Osteoblast (primary cell): Measurements from ENCODE around the gene DNAJC5. TPM values are rescaled to one million over a fixed set of nuclear protein-coding genes. Genes with fewer than 3 reads are reported as not detected.

Source experiments
- DNase-seq: peaks from one replicate; pipeline ENCODE4 v3.0.0; 2011; ENCODE audit warnings: low spot score, mixed read lengths; ENCODE audit not compliant: insufficient read length; ENCODE audit errors: missing footprints
- H2AFZ ChIP-seq: 2 replicates; pipeline ENCODE4 v1.6.0; 2011; ENCODE audit warnings: mild to moderate bottlenecking, low read length
- H3K27ac ChIP-seq: 2 replicates; pipeline ENCODE4 v1.5.1; 2011; ENCODE audit warnings: mild to moderate bottlenecking, low read depth, low read length, moderate library complexity
- H3K27me3 ChIP-seq: 2 replicates; pipeline ENCODE4 v1.6.0; 2012; ENCODE audit warnings: mild to moderate bottlenecking, control low read depth, inconsistent platforms, low read length, moderate library complexity; ENCODE audit not compliant: insufficient read depth
- H3K36me3 ChIP-seq: 2 replicates; pipeline ENCODE4 v1.5.1; 2011; ENCODE audit warnings: mild to moderate bottlenecking, low read length, control low read depth, moderate library complexity; ENCODE audit not compliant: insufficient read depth
- H3K4me1 ChIP-seq: 2 replicates; pipeline ENCODE4 v1.5.1; 2011; ENCODE audit warnings: mild to moderate bottlenecking, low read length, control low read depth, moderate library complexity; ENCODE audit not compliant: insufficient read depth
- H3K4me2 ChIP-seq: 2 replicates; pipeline ENCODE4 v1.6.0; 2011; ENCODE audit warnings: mild to moderate bottlenecking, low read length; ENCODE audit not compliant: insufficient read depth
- H3K4me3 ChIP-seq: fragments of 200-600 bp; sonication (generic); 3 replicates; pipeline ENCODE4 v1.5.1; 2012; ENCODE audit warnings: mild to moderate bottlenecking, low read length, inconsistent platforms; ENCODE audit not compliant: insufficient read depth
- H3K79me2 ChIP-seq: 2 replicates; pipeline ENCODE4 v1.6.0; 2012; ENCODE audit warnings: mild to moderate bottlenecking, low read length, control low read depth, inconsistent platforms; ENCODE audit not compliant: insufficient read depth
- H3K9me3 ChIP-seq: 2 replicates; pipeline ENCODE4 v1.5.1; 2011; ENCODE audit warnings: low read depth, low read length, control low read depth
- H4K20me1 ChIP-seq: 2 replicates; pipeline ENCODE4 v1.6.0; 2012; ENCODE audit warnings: mild to moderate bottlenecking, low read length, control low read depth; ENCODE audit not compliant: insufficient read depth
- total RNA-seq: library from RNA; depleted of rRNA; stranded (reverse); fragments of >200 nt; gene quantifications from 2 replicates; pipeline ENCODE4 v1.2.3, GENCODE V29; 2012
- TF ChIP-seq, protein P1 (sequence below): IDR thresholded peaks from 2 replicates; pipeline ENCODE4 v1.5.1; 2011; ENCODE audit warnings: mild to moderate bottlenecking, low read depth, low read length, moderate library complexity; ENCODE audit errors: extremely low read depth

DNAJC5 gene
- total RNA-seq, 1 donor = 53.9 TPM

- Histone ChIP-seq H3K9me3 (no peaks in the 10 kb centered on the region), H3K79me2 (peaks cover 52% of the 10 kb centered on the region), H4K20me1 (peaks cover 52% of the 10 kb centered on the region), H3K27ac (no peak overlapping the region), H3K4me1 (no peaks in the 10 kb centered on the region), H3K36me3 (peaks cover 39% of the 10 kb centered on the region), H3K4me2 (no peak overlapping the region), H3K4me3 (no peak overlapping the region), H3K27me3 (no peaks in the 10 kb centered on the region), H2AFZ (no peak overlapping the region)
- TF ChIP-seq, protein P1, sequence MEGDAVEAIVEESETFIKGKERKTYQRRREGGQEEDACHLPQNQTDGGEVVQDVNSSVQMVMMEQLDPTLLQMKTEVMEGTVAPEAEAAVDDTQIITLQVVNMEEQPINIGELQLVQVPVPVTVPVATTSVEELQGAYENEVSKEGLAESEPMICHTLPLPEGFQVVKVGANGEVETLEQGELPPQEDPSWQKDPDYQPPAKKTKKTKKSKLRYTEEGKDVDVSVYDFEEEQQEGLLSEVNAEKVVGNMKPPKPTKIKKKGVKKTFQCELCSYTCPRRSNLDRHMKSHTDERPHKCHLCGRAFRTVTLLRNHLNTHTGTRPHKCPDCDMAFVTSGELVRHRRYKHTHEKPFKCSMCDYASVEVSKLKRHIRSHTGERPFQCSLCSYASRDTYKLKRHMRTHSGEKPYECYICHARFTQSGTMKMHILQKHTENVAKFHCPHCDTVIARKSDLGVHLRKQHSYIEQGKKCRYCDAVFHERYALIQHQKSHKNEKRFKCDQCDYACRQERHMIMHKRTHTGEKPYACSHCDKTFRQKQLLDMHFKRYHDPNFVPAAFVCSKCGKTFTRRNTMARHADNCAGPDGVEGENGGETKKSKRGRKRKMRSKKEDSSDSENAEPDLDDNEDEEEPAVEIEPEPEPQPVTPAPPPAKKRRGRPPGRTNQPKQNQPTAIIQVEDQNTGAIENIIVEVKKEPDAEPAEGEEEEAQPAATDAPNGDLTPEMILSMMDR = no peak
- peak; percentile 80 for DNase-seq
These were observed 42.7 kb downstream of the DNAJC5 start for GRCh38 chr20:63937596-63937995.

DNA sequence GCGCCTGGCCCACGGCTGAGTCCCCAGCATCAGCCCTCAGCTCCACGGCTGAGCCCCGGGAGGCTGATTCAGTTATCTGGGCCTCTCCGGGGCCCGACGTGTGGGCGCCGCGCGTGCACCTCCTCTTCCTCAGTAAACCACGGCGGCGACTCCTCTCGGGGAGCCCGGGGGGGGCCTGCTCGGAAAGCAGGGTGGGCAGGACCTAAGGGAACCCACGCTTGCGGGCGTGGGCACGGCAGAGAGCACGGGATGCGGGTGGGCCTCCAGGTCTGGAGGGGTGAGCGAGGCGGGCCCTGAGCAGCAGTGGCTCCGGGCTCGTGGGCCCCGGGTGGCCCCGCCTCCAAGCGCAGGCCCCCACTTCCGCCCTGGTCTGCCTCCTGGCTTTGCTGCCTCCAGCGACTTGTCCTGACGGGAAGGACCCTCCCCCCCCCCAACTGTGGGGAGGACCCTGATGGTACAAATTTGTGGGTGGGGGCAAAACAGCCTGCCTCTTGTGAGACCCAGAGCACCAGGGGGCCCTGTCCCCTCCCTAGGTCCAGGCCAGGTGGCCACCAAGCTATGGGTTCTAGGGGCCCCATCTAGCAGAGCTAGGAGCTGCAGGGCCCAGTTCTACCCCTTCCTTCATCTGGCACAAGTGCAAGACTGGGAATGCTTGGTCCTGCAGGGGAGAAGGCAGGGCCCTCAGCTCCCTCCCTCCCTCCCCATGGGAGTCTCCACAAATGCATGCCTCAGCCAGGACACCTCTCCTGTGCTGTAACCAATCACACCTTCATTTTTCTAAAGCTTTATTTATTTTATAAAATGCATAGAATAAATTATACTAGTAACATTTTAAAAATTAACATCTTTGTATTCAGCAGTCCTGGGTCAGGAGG is 44.4 kb downstream of the DNAJC5 start:
- no peak overlapping the region for H3K4me3 ChIP-seq
- peaks cover 55% of the 10 kb centered on the region for H4K20me1 ChIP-seq
- TF ChIP-seq, protein P1 = no peak
- no peak overlapping the region for H3K27ac ChIP-seq
- no peaks in the 10 kb centered on the region for H3K27me3 ChIP-seq
- no peaks in the 10 kb centered on the region for H3K9me3 ChIP-seq
- peak; percentile 83 for DNase-seq
- H3K4me2 ChIP-seq = no peak overlapping the region
- H3K4me1 ChIP-seq = no peaks in the 10 kb centered on the region
- no peak overlapping the region for H2AFZ ChIP-seq
- H3K79me2 ChIP-seq = peaks cover 41% of the 10 kb centered on the region
- peaks cover 36% of the 10 kb centered on the region for H3K36me3 ChIP-seq

DNA sequence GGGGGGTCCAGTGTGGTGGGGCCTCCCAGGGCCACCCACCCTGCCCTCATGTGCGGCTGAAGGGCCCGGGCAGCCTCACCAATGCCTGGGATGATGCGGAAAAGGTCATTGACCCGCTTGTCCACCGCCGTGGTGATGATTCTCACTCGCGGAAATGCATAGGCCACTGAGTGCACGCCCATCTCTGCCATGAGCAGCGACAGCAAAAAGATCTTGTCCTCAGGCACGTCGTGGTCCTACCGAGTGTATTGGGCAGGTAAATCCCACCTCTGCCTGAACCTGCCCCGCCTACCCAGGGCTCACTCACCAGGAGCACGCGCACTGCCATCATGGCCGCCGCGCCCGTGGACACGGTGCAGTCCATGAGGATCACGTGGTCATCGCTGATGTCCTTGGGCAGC is 45.1 kb downstream of the DNAJC5 start:
- Histone ChIP-seq H3K4me1 (no peaks in the 10 kb centered on the region), H3K36me3 (peaks cover 30% of the 10 kb centered on the region), H3K4me3 (no peak overlapping the region), H3K9me3 (no peaks in the 10 kb centered on the region), H3K79me2 (peaks cover 37% of the 10 kb centered on the region), H3K27me3 (no peaks in the 10 kb centered on the region), H4K20me1 (peaks cover 54% of the 10 kb centered on the region), H2AFZ (no peak overlapping the region), H3K4me2 (no peak overlapping the region), H3K27ac (no peak overlapping the region)
- peak; percentile 69 for DNase-seq
- TF ChIP-seq, protein P1 = no peak

- Histone ChIP-seq H4K20me1 (peaks cover 57% of the 10 kb centered on the region), H3K27ac (no peak overlapping the region), H3K4me1 (no peaks in the 10 kb centered on the region), H2AFZ (no peak overlapping the region), H3K79me2 (peaks cover 37% of the 10 kb centered on the region), H3K4me2 (no peak overlapping the region), H3K9me3 (no peaks in the 10 kb centered on the region), H3K27me3 (no peaks in the 10 kb centered on the region), H3K36me3 (peaks cover 27% of the 10 kb centered on the region), H3K4me3 (no peak overlapping the region)
- TF ChIP-seq, protein P1 = no peak
- DNase-seq = peak; percentile 83
These were observed 45.7 kb downstream of the DNAJC5 start for GRCh38 chr20:63940472-63941266.
